ENCODE results near the gene PTPN5.

PTPN5 gene

GRCh38 chr11:18739685-18740084 is 51.9 kb downstream of the PTPN5 start:
- no peak for DNase-seq (ENCODE audit: low read depth in 2 of 2)

GRCh38 chr11:18737642-18738041 is 54.0 kb downstream of the PTPN5 start:
- DNase-seq (ENCODE audit: low read depth in 2 of 2) = no peak

GRCh38 chr11:18736590-18737148 is 54.9 kb downstream of the PTPN5 start:
- DNase-seq (ENCODE audit: low read depth in 2 of 2) = no peak

DNA sequence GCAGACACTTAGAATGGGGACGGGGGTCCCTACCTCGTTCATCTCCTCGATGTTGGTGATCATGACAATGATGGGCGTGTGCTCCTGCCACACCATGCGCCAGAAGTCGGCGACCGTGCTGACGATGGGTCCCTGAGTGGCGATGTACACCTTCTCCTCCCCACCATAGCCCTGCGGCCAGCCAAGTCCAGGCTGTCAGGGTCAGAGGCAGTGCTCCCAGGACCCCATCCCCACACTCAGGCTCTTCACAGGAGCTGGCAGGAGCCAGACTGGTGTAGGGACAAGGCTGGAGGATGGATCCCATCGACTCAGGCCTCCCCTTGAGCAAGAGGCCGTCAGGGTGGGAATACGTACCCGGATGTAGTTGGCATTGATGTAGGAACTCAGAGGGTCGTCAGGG is 58.4 kb downstream of the PTPN5 start:
- DNase-seq (ENCODE audit: low read depth in 2 of 2) = no peak

- DNase-seq (ENCODE audit: low read depth in 2 of 2) = peak; percentile 51 to 63
Measured at GRCh38 chr11:18731949-18732821, 59.4 kb downstream of the PTPN5 start.

DNA sequence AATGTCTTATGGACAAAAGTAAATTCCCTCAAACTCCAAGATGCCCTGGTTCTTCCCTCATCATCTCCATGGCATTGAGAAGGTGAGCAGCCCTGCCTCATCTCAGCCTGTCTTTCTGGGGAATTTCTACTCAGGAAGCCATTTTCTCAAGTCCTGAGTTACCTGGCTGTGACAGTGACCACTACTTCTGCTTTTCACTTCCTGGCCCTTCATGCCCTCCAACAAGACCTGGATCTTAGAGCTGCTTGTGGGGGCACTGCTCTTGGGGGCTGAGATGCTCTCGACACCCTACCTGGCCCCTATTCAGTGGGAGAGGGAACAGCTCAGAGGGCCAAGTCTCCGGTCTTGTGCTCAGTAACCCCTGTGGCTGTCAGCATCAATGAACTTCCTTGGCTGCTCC is 60.2 kb downstream of the PTPN5 start:
- DNase-seq (ENCODE audit: low read depth in 2 of 2) = no peak

- no peak for DNase-seq (ENCODE audit: low read depth in 2 of 2)
Measured at GRCh38 chr11:18730020-18730419, 61.6 kb downstream of the PTPN5 start.

DNA sequence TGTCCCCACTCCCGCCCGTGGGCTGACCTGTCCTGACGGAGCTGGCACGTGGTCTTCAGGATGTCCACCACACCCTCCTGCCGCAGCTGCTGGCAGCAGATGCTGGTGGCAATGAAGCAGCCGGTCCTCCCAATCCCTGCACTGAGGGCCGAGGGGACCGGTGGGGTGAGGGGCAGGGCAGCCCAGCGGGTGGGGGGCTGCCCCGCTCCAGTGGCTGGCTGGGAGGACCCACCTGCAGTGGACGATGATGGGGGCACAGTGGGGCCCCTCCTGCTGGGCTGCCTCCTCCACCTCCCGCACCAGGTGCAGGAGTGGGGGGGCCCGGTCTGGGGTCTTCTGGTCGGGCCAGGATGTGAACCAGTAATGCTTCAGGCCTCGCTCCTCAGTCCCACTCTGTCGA is 62.2 kb downstream of the PTPN5 start:
- no peak for DNase-seq (ENCODE audit: low read depth in 2 of 2)

DNA sequence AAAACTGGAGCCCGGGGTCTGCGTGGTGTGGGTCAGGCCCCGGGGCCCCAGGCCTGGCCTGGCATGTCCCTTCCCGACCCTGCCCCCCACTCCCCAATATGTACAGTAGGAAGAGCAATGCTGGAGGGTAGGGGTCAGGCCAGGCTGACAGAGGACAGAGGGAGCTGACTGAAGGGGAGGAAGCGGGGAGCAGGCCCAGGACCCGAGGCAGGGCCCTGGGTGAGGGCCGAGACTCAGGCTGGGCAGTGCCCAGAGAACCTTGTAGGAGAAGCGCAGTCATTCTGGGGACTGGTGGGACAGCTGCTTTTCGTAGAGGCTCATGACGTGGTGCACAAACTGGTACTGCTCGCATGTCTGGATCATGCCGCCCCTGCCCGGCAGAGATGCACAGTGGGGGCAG is 62.9 kb downstream of the PTPN5 start:
- DNase-seq (ENCODE audit: low read depth in 2 of 2) = no peak

DNA sequence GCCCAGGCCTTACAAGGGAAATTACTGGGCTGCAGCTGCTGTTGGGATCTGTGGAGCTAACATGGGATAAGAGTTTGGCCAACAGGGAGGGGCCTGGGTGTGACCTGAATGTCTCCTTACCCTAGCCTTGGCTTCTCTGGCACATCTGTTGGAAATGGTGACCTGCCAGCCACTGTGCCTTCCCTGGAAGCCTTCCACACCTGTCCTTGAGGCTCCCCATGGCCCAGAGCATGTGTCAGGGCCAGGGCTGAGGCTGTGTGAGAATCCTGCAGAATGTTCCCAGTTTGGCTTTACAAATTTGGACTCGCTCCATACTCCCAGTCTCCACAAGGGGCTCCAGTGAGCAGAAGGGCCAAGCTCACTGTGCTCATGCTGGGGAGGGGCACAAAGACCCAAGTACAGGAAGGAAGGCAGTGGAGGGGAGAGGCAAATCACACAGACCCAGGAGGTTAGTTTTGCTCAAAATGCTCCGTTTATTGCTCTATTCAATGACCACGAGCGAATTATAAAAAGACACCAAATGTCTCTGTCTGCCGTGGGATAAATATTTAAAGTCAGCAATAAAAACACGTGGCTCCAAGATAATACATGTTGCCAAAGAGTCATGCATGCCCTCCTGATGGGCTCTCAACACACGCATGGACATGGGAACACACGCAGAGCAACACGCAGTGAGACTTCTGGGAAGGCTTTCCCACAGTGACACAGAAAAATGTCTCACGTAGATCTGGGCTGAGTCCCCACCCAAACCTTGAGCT is 63.9 kb downstream of the PTPN5 start:
- no peak for DNase-seq (ENCODE audit: low read depth in 2 of 2)

GRCh38 chr11:18726040-18726439 is 65.6 kb downstream of the PTPN5 start, which contains the start of gene IGSF22:
TSS of gene IGSF22 (minus strand) at chr11:18726188. CDS start at chr11:18724236, 1,952 bp downstream.
- no peak for DNase-seq (ENCODE audit: low read depth in 2 of 2)

- DNase-seq (ENCODE audit: low read depth in 2 of 2) = no peak
Measured at GRCh38 chr11:18723991-18724390, 67.6 kb downstream of the PTPN5 start.

DNA sequence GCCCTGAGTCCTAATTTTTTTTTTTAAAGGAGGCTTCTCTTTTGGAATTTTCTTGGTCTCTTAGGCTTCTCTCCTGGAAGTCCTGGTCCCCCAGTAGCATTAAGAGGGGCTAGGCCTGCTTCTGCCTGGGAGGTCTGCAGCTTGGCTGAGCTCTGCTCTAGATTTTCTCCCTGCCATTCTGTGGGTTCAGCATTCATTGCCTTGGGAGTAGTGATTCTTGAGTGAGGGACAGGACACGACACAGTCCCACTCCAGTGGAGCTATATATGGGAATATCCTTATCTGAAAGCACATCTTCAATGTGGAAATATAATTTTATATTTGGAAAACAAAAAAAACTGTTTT is 69.3 kb downstream of the PTPN5 start:
- DNase-seq (ENCODE audit: low read depth in 2 of 2) = no peak

GRCh38 chr11:18721561-18722292 is 69.9 kb downstream of the PTPN5 start:
- no peak for DNase-seq (ENCODE audit: low read depth in 2 of 2)

DNA sequence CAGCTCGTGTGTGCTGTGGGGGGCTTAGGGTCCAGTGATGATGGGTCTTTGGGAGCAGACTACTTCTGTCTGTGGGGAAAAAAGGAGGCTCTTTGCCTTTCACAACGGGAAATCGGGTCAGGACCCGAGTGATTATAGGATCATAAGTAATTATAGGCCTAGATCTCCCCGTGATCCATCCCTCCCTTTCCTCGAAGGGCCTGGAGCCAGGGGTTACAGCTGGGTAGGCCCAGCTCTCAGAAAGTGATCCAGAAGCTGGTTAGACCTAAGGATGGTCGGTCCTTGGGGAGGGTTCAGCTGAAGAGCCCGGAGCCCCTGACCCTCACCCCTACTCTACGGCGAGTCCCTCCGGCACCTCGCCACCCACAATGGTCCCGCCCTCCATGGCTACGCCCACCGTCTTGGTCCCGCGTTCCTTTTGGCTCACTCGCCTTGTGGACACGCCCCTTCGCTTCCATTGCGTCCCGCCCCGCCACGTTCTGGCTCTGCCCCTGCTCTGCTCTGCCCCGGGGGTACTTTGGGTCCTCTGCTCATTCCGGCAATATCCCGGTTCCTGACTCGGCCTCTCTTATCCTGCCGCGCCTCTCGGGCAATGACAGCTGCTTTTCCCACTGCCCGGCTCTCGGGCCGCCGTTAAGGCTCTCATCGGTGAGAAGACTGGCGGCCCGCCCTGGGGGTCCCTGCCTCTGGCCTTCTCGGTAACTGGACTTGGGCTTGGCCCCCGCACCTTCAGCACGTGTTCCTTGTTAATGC is 70.6 kb downstream of the PTPN5 start:
- peak; percentile 55 to 70 for DNase-seq (ENCODE audit: low read depth in 2 of 2)

DNA sequence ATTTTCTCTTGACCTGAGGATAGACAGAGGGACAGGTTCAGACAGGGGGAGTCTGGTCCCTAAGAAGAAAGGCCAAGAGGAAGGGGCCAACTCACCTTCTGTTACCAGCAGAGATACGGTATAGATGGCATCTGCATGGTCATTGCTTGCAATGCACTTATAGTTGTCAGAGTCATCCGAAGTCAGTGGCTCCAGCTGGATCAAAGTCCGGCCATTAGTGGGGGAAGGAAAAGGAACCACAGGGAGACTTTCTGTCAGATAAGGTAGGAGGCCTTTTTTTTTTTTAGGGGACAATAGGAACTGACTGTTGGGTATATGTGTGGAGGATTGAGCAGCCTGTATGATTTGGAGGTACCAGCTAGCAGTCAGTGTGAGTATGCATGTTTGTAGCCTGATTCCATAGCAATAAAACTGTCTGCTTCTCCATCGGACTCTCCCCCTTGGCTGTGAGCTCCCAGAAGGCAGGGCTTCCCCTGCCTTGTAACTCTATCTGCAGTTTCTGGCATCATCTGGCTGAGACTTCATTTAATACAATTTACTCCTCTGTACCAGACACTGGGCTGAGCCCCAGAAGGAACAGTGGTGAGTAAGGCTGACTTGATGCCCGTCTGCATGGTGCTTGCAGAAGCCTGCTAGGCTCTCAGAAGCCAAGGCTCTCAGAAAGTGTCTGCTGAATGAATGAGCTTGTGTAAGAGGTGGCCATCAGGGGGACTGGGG is 71.3 kb downstream of the PTPN5 start:
- DNase-seq (ENCODE audit: low read depth in 2 of 2) = no peak

DNA sequence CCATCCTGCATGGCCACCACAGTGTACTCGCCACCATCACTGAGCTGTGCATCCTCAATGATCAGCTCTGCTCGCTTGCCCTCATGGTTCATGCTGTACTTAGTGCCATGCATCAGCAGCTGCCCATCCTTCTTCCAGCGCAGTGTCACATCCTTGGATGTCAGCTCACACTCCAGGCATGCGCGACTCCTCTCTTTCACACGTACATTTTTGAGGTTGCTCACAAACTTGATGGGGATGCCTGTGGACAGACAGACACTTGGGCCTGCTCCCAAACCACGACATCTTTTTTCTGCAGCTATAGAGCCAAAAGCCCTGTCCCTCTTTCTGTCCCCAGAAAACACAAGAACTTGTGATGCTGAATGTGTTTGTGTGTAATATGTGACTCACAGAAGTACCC is 76.1 kb downstream of the PTPN5 start:
- no peak for DNase-seq (ENCODE audit: low read depth in 2 of 2)

- no peak for DNase-seq (ENCODE audit: low read depth in 2 of 2)
Measured at GRCh38 chr11:18714443-18714780, 77.2 kb downstream of the PTPN5 start.

DNA sequence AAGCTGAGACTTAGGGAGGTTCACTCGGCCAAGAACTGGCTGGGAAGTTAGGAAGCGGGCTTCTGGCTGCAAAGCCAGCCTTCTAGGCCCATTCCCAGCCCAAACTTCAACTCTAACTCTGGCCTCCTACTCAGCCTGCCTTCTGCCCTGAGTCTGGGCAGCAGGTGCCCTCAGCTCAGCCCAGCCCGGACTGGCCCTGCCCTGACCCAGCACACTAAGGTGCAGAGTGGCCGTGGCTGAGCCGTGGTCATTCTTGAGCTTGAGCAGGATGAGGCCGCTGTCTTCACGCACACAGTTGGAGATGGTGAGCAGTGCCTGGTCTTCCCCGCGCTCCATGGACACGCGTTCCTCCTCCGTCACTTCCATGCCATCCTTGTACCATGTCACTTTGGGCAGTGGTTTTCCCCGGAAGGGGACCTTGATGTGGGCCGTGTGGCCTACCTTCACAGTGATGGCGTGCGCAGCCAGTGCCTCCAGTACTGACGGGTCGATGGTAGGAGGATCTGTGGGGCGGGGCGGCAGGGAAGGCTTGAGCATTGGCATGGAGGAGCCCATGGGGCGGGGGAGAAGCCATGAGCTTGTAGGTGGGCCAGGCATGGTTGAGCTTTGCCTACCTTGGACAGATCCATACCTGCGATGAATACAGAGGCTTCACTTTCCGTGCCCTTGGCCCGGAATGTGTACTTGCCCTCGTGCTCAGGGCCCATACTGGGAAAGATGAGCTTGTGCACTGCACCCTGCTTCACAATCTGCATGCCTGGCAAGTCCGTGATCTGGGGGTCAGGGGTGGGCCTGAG is 77.8 kb downstream of the PTPN5 start:
- DNase-seq (ENCODE audit: low read depth in 2 of 2) = no peak

GRCh38 chr11:18710545-18710944 is 81.1 kb downstream of the PTPN5 start:
- no peak for DNase-seq (ENCODE audit: low read depth in 2 of 2)
